ENCODE measurements around the gene GCN1.
"Not testable (repeated sequence)": the region's sequence is repeated elsewhere in the genome, so short reads cannot be mapped to it uniquely, and the experiment has no call there.

GCN1 gene

GRCh38 chr12:120214626-120215356 lies 20.3 kb upstream of the GCN1 start:
- FAIRE-seq (no peak), DNase-seq (ENCODE audit: low spot score) (no peak)

- no peak for FAIRE-seq
These were observed 19.2 kb upstream of the GCN1 start for GRCh38 chr12:120213758-120214157.

GRCh38 chr12:120213182-120213581 lies 18.7 kb upstream of the GCN1 start:
- DNase-seq (ENCODE audit: low spot score); FAIRE-seq: not testable (repeated sequence)

More at GRCh38 chr12:120213758-120214157, 19.2 kb upstream of the GCN1 start:
- no peak for DNase-seq (ENCODE audit: low spot score)

- DNase-seq (ENCODE audit: low spot score) (no peak), FAIRE-seq (no peak)
These were observed 17.8 kb upstream of the GCN1 start for GRCh38 chr12:120212301-120212700.

- FAIRE-seq = no peak
- no peak for DNase-seq (ENCODE audit: low spot score)
These were observed 17.4 kb upstream of the GCN1 start for GRCh38 chr12:120211904-120212283.

- DNase-seq (ENCODE audit: low spot score) (no peak), FAIRE-seq (no peak)
These were observed 16.9 kb upstream of the GCN1 start for GRCh38 chr12:120211243-120211903.

- FAIRE-seq = no peak
- DNase-seq (ENCODE audit: low spot score) = no peak
These were observed 15.3 kb upstream of the GCN1 start for GRCh38 chr12:120209851-120210250.

- FAIRE-seq = no peak
These were observed 12.7 kb upstream of the GCN1 start for GRCh38 chr12:120207227-120207626.

GRCh38 chr12:120206781-120207180 lies 12.3 kb upstream of the GCN1 start:
- not testable (repeated sequence) for FAIRE-seq; DNase-seq (ENCODE audit: low spot score)

More at GRCh38 chr12:120207227-120207626, 12.7 kb upstream of the GCN1 start:
- DNase-seq (ENCODE audit: low spot score) = no peak

- FAIRE-seq = no peak
These were observed 11.7 kb upstream of the GCN1 start for GRCh38 chr12:120206228-120206627.

GRCh38 chr12:120204171-120204570 lies 9.7 kb upstream of the GCN1 start:
- FAIRE-seq = no peak
- DNase-seq (ENCODE audit: low spot score) = no peak

More at GRCh38 chr12:120206228-120206627, 11.7 kb upstream of the GCN1 start:
- no peak for DNase-seq (ENCODE audit: low spot score)

- no peak for DNase-seq (ENCODE audit: low spot score)
- no peak for FAIRE-seq
These were observed 5.9 kb upstream of the GCN1 start for GRCh38 chr12:120200364-120200800.

GRCh38 chr12:120199595-120200306 lies 5.2 kb upstream of the GCN1 start:
- peak; percentile 58 for DNase-seq (ENCODE audit: low spot score)

GRCh38 chr12:120199025-120199424 lies 4.5 kb upstream of the GCN1 start:
- FAIRE-seq (no peak), DNase-seq (ENCODE audit: low spot score) (no peak)

More at GRCh38 chr12:120199595-120200306, 5.2 kb upstream of the GCN1 start:
- no peak for FAIRE-seq

GRCh38 chr12:120197542-120197887 lies 3.0 kb upstream of the GCN1 start:
- FAIRE-seq (no peak), DNase-seq (ENCODE audit: low spot score) (no peak)

- not testable (repeated sequence) for FAIRE-seq; DNase-seq (ENCODE audit: low spot score)
These were observed 2.5 kb upstream of the GCN1 start for GRCh38 chr12:120196817-120197541.

GRCh38 chr12:120196363-120196762 lies 1.8 kb upstream of the GCN1 start:
- DNase-seq (ENCODE audit: low spot score) (no peak), FAIRE-seq (no peak)

- no peak for FAIRE-seq
- no peak for DNase-seq (ENCODE audit: low spot score)
These were observed 335 bp downstream of the GCN1 start for GRCh38 chr12:120194226-120194533.

- DNase-seq (ENCODE audit: low spot score); FAIRE-seq: not testable (repeated sequence)
These were observed 1.2 kb downstream of the GCN1 start for GRCh38 chr12:120193286-120193685.

- FAIRE-seq = no peak
- no peak for DNase-seq (ENCODE audit: low spot score)
These were observed 3.5 kb downstream of the GCN1 start for GRCh38 chr12:120190985-120191480.

GRCh38 chr12:120190386-120190785 lies 4.1 kb downstream of the GCN1 start:
- DNase-seq (ENCODE audit: low spot score) = no peak
- no peak for FAIRE-seq

Measured in RCC 7860 (cell line).